DMS114 treated with DMSO at 0.1 percent for 48 hours (cell line): ENCODE results near the gene REM2.
"Not testable (repeated sequence)": the region's sequence is repeated elsewhere in the genome, so short reads cannot be mapped to it uniquely, and the experiment has no call there.

ENCODE experiments used
- DNase-seq: peaks from one replicate; lab custom pipeline; 2025; ENCODE audit not compliant: unreplicated experiment; lab: John Stamatoyannopoulos, UW

The REM2 gene

DNA sequence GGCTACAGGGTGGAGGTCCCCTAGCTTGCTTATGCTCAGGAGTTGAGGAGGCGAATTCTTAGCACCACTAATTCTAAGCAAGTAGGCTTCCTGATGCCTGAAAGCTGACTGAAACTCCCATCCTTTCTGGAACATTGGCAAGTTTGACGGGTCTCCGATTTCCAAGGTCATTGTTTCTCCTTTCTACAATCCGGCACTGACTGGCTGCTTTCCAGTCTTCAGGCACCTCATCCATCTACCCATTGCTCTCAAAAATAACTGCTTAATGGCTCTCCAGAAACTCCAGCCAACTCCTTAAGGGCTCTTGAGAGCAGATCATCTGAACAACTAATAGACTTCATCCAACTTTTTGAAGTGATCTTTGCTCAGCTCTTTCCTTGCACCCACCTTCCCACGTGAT lies 13.3 kb downstream of the REM2 start:
- DNase-seq, result no peak

DNA sequence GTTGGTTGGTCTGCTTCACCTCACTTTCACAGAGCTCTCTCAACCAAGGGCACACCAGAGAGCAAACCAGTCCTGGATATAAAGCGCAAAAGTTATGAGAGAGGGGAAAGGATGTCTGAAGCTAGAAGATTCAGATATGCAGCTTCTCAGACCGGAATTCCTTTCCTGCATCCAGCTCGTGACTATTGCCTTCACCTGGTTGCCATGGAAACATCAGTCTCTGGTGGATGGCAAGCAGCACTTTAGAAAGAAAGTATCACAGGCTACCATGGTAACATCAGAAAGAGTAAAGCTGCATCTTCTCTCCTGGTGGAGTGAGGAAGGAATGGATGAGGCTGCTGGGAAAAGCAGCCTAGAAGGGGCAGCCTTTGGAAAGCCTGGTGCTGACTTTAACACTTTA lies 13.7 kb downstream of the REM2 start:
- no peak for DNase-seq

GRCh38 chr14:22897357-22897756 lies 14.3 kb downstream of the REM2 start:
- DNase-seq, result no peak

GRCh38 chr14:22898302-22899090 lies 15.5 kb downstream of the REM2 start:
- DNase-seq, result no peak

DNA sequence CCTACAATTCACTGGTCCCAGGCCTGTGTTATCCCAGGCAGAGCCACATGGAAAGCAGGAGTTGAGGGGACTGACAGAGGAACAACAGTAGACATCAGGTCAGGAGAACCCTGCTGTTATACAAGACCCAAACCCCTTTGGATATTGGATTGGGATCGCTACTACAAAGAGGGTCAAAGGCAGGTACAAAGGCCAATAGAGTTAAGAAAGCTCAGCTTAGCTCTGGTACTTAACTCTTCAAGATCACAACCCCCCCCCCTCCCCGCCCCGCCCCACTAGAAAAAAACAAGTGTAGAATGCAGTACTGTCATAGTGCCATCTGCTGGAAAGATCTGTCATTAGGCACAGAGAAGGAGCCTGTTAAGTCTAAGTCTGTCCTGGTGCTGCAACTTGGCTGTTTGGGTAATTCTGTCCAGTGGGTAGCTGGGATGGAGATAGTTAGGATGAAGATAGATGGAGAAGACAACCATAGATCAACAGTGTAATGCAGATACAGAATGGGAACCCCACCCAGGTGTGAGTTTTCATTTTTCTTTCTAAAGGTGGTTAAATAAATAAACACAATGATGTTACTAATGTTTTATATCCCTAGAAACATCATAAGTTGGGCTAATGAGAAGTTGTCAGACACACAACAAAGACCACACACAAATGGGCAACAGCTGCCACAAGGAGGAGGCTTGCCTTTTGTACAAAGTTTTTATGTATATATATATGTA lies 17.2 kb downstream of the REM2 start:
- DNase-seq, result peak; percentile 71

GRCh38 chr14:22901799-22902198 lies 18.8 kb downstream of the REM2 start:
- no peak for DNase-seq

GRCh38 chr14:22903742-22904087 lies 20.7 kb downstream of the REM2 start:
- DNase-seq, result no peak

DNA sequence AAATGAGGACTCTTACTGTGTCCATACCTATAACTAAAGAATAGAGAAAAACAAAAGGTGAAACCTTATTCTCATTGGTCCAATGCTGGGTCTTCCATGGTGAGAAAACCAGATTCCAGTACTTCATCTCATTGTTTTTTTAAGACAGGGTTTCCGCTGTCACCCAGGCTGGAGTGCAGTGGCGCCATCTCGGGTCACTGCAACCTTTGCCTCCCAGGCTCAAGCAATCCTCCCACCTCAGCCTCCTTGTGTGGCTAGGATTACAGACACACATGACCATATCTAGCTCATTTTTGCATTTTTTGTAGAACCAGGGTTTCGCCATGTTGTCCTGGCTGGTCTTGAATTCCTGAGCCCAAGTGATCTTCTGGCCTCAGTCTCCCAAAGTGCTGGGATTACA lies 22.6 kb downstream of the REM2 start:
- DNase-seq, result no peak

DNA sequence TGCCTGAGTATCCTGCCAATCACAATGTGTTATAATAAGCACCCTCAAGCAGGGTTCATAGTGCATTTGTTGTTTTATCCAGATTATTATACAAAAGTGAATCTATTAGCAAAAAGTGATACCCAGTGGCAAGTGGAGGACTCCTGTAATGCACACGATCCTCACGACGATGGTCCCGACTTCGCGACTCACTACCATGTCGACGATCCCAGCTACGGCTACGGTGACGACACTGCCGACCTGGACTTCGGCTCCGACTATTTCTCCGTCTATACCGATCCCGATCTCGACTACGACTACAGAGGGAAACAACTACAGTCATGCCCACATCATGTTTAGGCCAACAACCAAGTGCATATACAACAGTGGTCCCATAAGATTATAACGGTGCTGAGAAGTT lies 23.1 kb downstream of the REM2 start:
- no peak for DNase-seq

GRCh38 chr14:22907429-22907828 lies 24.4 kb downstream of the REM2 start:
- DNase-seq, result no peak

DNA sequence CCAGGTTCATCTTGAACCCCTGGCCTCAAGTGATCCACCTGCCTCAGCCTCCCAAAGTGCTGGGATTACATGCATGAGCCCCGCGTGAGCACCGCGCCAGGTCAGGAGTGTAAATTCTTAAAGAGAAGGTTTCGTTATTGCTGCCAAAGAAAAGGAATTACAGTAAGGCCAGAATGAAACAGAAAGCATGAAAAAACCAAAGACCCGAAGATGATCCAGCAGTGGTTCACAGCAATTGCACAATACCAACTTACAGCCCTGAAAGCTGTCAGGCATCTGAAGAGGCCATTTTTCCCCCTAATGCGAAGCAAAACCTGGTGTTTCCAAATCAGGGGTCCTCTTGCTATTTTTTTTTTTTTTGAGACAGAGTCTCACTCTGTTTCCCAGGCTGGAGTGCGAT lies 25.6 kb downstream of the REM2 start:
- DNase-seq, result no peak

DNA sequence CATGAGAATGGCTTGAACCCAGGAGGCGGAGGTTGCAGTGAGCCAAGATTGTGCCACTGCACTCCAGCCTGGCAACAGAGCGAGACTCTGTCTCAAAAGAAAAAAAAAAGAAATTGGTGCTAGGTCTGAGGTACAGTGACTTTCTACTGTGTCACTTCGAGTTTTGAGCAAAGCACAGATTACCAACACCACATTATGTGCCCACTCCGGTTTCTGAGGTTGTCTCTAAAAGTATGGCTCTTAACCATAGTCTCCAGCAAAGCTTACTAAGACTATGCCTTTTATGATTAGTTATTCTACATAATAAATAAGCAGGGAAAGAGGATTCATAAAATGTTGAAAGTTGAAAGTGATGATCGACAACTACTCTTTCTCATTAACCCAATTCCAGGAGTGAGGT lies 27.9 kb downstream of the REM2 start:
- DNase-seq, result no peak

- not testable (repeated sequence) for DNase-seq
Observed at GRCh38 chr14:22914836-22915235, 31.8 kb downstream of the REM2 start.

- no peak for DNase-seq
Observed at GRCh38 chr14:22915886-22916521, 33.0 kb downstream of the REM2 start.

GRCh38 chr14:22918804-22919600 lies 36.0 kb downstream of the REM2 start, which contains the start of gene RBM23:
Gene RBM23, minus strand, starts transcription at chr14:22919149.
- peak; percentile 99 for DNase-seq

DNA sequence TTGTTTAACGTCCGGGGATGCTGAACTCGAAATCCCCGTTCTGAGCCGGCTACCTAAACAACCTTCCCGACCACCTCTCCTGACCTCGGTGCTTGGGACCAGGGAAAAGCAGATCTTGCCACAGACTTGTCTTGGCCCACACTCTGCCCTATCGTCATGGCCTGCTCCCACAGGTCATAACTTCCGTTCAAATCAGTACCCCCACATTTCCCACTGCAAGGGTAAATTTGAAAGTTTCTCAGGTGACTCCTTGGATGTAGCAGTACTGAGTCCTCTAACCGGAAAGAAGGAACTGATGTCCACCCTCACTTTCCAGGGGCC lies 36.5 kb downstream of the REM2 start:
- DNase-seq, result no peak

GRCh38 chr14:22920697-22921096 lies 37.7 kb downstream of the REM2 start:
- DNase-seq, result no peak

DNA sequence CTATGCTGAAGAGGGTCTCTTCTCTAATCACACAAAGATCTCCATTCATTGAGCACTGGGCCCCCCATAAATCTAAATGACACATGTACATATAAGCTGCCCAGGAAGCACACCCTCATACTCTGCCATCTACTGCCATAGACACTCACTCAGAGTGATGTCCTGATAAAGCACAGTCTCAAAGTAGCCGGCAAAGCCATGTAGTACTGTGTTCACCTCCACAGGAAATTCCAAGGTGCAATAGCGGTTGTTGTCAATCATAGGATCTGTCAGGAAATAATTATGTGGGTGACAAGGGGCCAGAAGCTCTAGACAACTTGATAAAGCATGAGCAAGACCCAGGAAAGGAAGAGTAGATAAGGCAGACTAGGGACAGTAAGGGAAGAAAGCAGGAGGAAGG lies 39.3 kb downstream of the REM2 start:
- no peak for DNase-seq

DNA sequence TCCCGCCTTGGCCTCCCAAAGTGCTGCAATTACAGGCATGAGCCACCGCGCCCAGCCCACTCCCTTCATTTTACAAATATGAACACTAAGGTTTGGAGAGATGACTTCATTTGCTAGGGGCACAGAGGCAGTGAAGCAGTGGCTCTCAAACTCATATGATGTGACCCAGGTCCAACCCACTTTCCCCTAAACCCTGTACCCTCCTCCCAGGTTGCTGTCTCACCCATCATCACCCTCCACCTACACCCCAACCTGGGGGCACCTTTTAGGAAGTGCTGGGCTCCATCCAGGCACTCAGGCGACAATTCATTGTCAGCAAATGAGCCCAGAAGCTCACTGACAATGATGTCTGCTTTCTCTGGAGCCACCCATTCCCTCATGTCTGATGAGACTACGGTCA lies 40.7 kb downstream of the REM2 start:
- DNase-seq, result no peak

DNA sequence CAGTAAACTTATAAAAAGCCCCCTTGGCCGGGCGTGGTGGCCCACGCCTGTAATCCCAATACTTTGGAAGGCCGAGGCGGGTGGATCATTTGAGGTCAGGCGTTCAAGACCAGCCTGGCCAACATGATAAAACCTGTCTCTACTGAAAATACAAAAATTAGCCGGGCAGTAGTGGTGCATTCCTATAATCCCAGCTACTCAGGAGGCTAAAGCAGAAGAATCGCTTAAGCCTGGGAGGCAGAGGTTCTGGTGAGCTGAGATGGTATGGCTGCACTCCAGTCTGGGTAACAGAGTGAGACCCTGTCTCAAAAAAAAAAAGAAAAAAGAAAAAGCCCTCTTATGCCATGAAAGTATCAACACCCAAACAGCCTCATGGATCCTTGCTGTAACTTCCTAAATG lies 42.5 kb downstream of the REM2 start:
- DNase-seq, result no peak

DNA sequence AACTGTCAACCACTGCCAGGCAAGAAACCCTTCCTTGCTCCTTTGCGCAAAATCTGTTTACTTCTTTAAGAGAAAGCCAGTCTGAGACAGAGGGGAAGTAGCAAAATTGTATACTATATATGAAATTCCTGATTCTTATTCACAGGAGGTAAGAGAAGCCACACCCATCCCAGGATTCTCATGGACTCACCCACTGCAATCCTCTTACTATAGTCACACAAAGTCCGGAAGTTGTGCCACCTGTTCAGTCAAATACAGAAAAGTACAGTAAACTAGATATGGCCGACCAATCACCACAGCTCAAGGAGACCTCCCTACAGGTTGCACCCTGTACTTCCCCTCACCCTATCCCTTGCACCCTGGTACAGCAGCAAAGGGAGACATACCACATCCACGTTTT lies 43.3 kb downstream of the REM2 start:
- no peak for DNase-seq
